ENCODE results near the gene ALKBH4. TPM values are rescaled to one million over a fixed set of nuclear protein-coding genes. Genes with fewer than 3 reads are reported as not detected.

ALKBH4 gene
- total RNA-seq, 5 donors from 2014 or later (not counting 1 experiment from before 2014, with no cell fraction given): 5.6 to 13.5 (median 12.2) TPM

- 100% methylated on average over 1 of the region's 2 CpGs for WGBS (ENCODE audit: insufficient coverage)
- ChIA-PET POLR2A (no interaction called here), CTCF (interaction anchor here in 1 of 2 donors (0.7 kb wide), 1 partner anchor 19 kb away, joined by 5 read pairs; no protein-coding TSS in a partner anchor)
- no peaks in the 10 kb centered on the region for H3K27me3 Mint-ChIP-seq
- H3K27ac Mint-ChIP-seq: no peak overlapping the region
- no peak overlapping the region for H3K4me3 ChIP-seq (ENCODE audit: control insufficient read depth in 1 of 2, extremely low read depth in 1 of 2, low read length in 1 of 2)
- H3K4me1 Mint-ChIP-seq: peaks cover 0 to 6% (median 4%) of the 10 kb centered on the region in 3 donors
- H3K9me3 Mint-ChIP-seq: no peaks in the 10 kb centered on the region
- H3K9me3 ChIP-seq: no peaks in the 10 kb centered on the region
- H3K36me3 ChIP-seq (ENCODE audit: control insufficient read depth in 2 of 2, extremely low read depth in 1 of 2, insufficient read depth in 1 of 2, low read length in 1 of 2): peaks cover 11 to 23% of the 10 kb centered on the region in 2 donors
- no peak overlapping the region for H3K4me3 Mint-ChIP-seq
- DNase-seq (no peak), ATAC-seq (replicated peaks in 1 of 4) (no peak)
- no peaks in the 10 kb centered on the region for H3K27me3 ChIP-seq (replicated peaks in 1 of 2; ENCODE audit: control insufficient read depth in 2 of 2, extremely low read depth in 1 of 2, insufficient read depth in 2 of 2, low read length in 1 of 2)
- H3K36me3 Mint-ChIP-seq: peaks cover 16% of the 10 kb centered on the region
- no peak overlapping the region for H3K27ac ChIP-seq (ENCODE audit: low read length)
- H3K4me1 ChIP-seq (ENCODE audit: control insufficient read depth in 1 of 2, extremely low read depth in 1 of 2, insufficient read depth in 2 of 2, low read length in 2 of 2): peaks cover 0 to 3% of the 10 kb centered on the region in 2 experiments
These were observed 19.0 kb downstream of the ALKBH4 start for GRCh38 chr7:102445674-102446071.

- Histone ChIP-seq H3K36me3 (ENCODE audit: control insufficient read depth in 2 of 2, extremely low read depth in 1 of 2, insufficient read depth in 1 of 2, low read length in 1 of 2) (peaks cover 11 to 29% of the 10 kb centered on the region in 2 donors), H3K27ac (ENCODE audit: low read length) (no peak overlapping the region), H3K27me3 (replicated peaks in 1 of 2; ENCODE audit: control insufficient read depth in 2 of 2, extremely low read depth in 1 of 2, insufficient read depth in 2 of 2, low read length in 1 of 2) (no peaks in the 10 kb centered on the region), H3K4me1 (ENCODE audit: control insufficient read depth in 1 of 2, extremely low read depth in 1 of 2, insufficient read depth in 2 of 2, low read length in 2 of 2) (peaks cover 0 to 1% of the 10 kb centered on the region in 2 experiments), H3K9me3 (no peaks in the 10 kb centered on the region), H3K4me3 (ENCODE audit: control insufficient read depth in 1 of 2, extremely low read depth in 1 of 2, low read length in 1 of 2) (no peak overlapping the region)
- Mint-ChIP-seq H3K27ac (peak overlapping the region in 1 of 2 donors; percentile 13), H3K36me3 (peaks cover 16% of the 10 kb centered on the region), H3K4me1 (peaks cover 0 to 6% (median under 1%) of the 10 kb centered on the region in 3 donors), H3K9me3 (no peaks in the 10 kb centered on the region), H3K27me3 (no peaks in the 10 kb centered on the region), H3K4me3 (no peak overlapping the region)
- 90% methylated on average over 12 of the region's 17 CpGs for WGBS (ENCODE audit: insufficient coverage)
- DNase-seq (no peak), ATAC-seq (replicated peaks in 1 of 4) (no peak)
- ChIA-PET POLR2A (no interaction called here), CTCF (interaction anchor here in 1 of 2 donors (1.5 kb wide), 1 partner anchor 41 kb away, joined by 3 read pairs; no protein-coding TSS in a partner anchor)
These were observed 19.5 kb downstream of the ALKBH4 start for GRCh38 chr7:102444961-102445673.

GRCh38 chr7:102439963-102440795 is 24.5 kb downstream of the ALKBH4 start:
- H3K4me3 Mint-ChIP-seq: no peak overlapping the region
- ATAC-seq (replicated peaks in 1 of 4) (no peak), DNase-seq (no peak)
- POLR2A ChIA-PET: no interaction called here
- peaks cover 22% of the 10 kb centered on the region for H3K36me3 Mint-ChIP-seq
- Histone ChIP-seq H3K27ac (ENCODE audit: low read length) (no peak overlapping the region), H3K4me3 (ENCODE audit: control insufficient read depth in 1 of 2, extremely low read depth in 1 of 2, low read length in 1 of 2) (no peak overlapping the region), H3K9me3 (no peaks in the 10 kb centered on the region), H3K27me3 (replicated peaks in 1 of 2; ENCODE audit: control insufficient read depth in 2 of 2, extremely low read depth in 1 of 2, insufficient read depth in 2 of 2, low read length in 1 of 2) (no peaks in the 10 kb centered on the region), H3K36me3 (ENCODE audit: control insufficient read depth in 2 of 2, extremely low read depth in 1 of 2, insufficient read depth in 1 of 2, low read length in 1 of 2) (peaks cover 7 to 25% of the 10 kb centered on the region in 2 donors), H3K4me1 (ENCODE audit: control insufficient read depth in 1 of 2, extremely low read depth in 1 of 2, insufficient read depth in 2 of 2, low read length in 2 of 2) (no peaks in the 10 kb centered on the region)
- peaks cover 3 to 13% (median 13%) of the 10 kb centered on the region in 3 donors for H3K4me1 Mint-ChIP-seq
- 96% methylated on average over 7 of the region's 17 CpGs for WGBS (ENCODE audit: insufficient coverage)
- CTCF ChIA-PET: interaction anchor here in 1 of 2 donors (0.6 to 1.1 kb wide), 2 partner anchors 27 to 36 kb away, joined by 3 read pairs; no protein-coding TSS in a partner anchor
- H3K27me3 Mint-ChIP-seq: no peaks in the 10 kb centered on the region
- no peak overlapping the region for H3K27ac Mint-ChIP-seq
- H3K9me3 Mint-ChIP-seq: no peaks in the 10 kb centered on the region

GRCh38 chr7:102436118-102436517 is 28.5 kb downstream of the ALKBH4 start:
- H3K27me3 Mint-ChIP-seq: no peaks in the 10 kb centered on the region

GRCh38 chr7:102434039-102434486 is 30.6 kb downstream of the ALKBH4 start:
- peak overlapping the region; percentile 80 to 81 for H3K4me3 ChIP-seq (ENCODE audit: control insufficient read depth in 1 of 2, extremely low read depth in 1 of 2, low read length in 1 of 2)
- ChIA-PET POLR2A (no interaction called here), CTCF (interaction anchor here (0.6 to 2.1 kb wide), 4 partner anchors 8 to 1231 kb away, joined by 3 to 8 read pairs (median 4); no protein-coding TSS in a partner anchor)
- Mint-ChIP-seq H3K4me1 (peaks cover 49 to 58% (median 53%) of the 10 kb centered on the region in 3 donors), H3K4me3 (peak overlapping the region; percentile 79 to 84 (median 84)), H3K36me3 (peaks cover 10% of the 10 kb centered on the region), H3K27ac (peak overlapping the region; percentile 90), H3K9me3 (no peaks in the 10 kb centered on the region), H3K27me3 (no peaks in the 10 kb centered on the region)
- peaks cover 39 to 57% of the 10 kb centered on the region in 2 experiments for H3K4me1 ChIP-seq (ENCODE audit: control insufficient read depth in 1 of 2, extremely low read depth in 1 of 2, insufficient read depth in 2 of 2, low read length in 2 of 2)
- peak in 5 of 35 experiments; percentile 23 to 36 (median 29) for DNase-seq
- 16% methylated on average over 5 of the region's 9 CpGs for WGBS (ENCODE audit: insufficient coverage)
- H3K36me3 ChIP-seq (ENCODE audit: control insufficient read depth in 2 of 2, extremely low read depth in 1 of 2, insufficient read depth in 1 of 2, low read length in 1 of 2): peaks cover 3 to 10% of the 10 kb centered on the region in 2 donors
- peak overlapping the region; percentile 61 for H3K27ac ChIP-seq (ENCODE audit: low read length)
- H3K27me3 ChIP-seq (replicated peaks in 1 of 2; ENCODE audit: control insufficient read depth in 2 of 2, extremely low read depth in 1 of 2, insufficient read depth in 2 of 2, low read length in 1 of 2): no peaks in the 10 kb centered on the region
- no peaks in the 10 kb centered on the region for H3K9me3 ChIP-seq
- ATAC-seq (replicated peaks in 1 of 4): peak in 1 of 4 experiments; percentile 7

More at GRCh38 chr7:102436118-102436517, 28.5 kb downstream of the ALKBH4 start:
- 99% methylated on average over 5 of the region's 10 CpGs for whole genome bisulfite sequencing (ENCODE audit: insufficient coverage)
- no peak overlapping the region for H3K4me3 ChIP-seq (ENCODE audit: control insufficient read depth in 1 of 2, extremely low read depth in 1 of 2, low read length in 1 of 2)
- Mint-ChIP-seq H3K27ac (no peak overlapping the region), H3K36me3 (peaks cover 12% of the 10 kb centered on the region), H3K4me3 (peak overlapping the region in 2 of 3 donors; percentile 28 to 84), H3K4me1 (peaks cover 30 to 38% (median 33%) of the 10 kb centered on the region in 3 donors), H3K9me3 (no peaks in the 10 kb centered on the region)
- no peak for DNase-seq
- no peaks in the 10 kb centered on the region for H3K27me3 ChIP-seq (replicated peaks in 1 of 2; ENCODE audit: control insufficient read depth in 2 of 2, extremely low read depth in 1 of 2, insufficient read depth in 2 of 2, low read length in 1 of 2)
- H3K36me3 ChIP-seq (ENCODE audit: control insufficient read depth in 2 of 2, extremely low read depth in 1 of 2, insufficient read depth in 1 of 2, low read length in 1 of 2): peaks cover 3 to 22% of the 10 kb centered on the region in 2 donors
- no peak overlapping the region for H3K27ac ChIP-seq (ENCODE audit: low read length)
- H3K9me3 ChIP-seq: no peaks in the 10 kb centered on the region
- no peak for ATAC-seq (replicated peaks in 1 of 4)
- ChIA-PET CTCF (no interaction called here), POLR2A (no interaction called here)
- H3K4me1 ChIP-seq (ENCODE audit: control insufficient read depth in 1 of 2, extremely low read depth in 1 of 2, insufficient read depth in 2 of 2, low read length in 2 of 2): peaks cover 22 to 36% of the 10 kb centered on the region in 2 experiments
